HG02981 (cell line): ENCODE data around the gene TOX2.

Source experiments
- ATAC-seq: cut with Tn5 transposase; IDR thresholded peaks from one replicate; pipeline ENCODE4 v1.9.1; 2021; ENCODE audit warnings: mild to moderate bottlenecking, moderate library complexity; ENCODE audit not compliant: unreplicated experiment

Gene TOX2

DNA sequence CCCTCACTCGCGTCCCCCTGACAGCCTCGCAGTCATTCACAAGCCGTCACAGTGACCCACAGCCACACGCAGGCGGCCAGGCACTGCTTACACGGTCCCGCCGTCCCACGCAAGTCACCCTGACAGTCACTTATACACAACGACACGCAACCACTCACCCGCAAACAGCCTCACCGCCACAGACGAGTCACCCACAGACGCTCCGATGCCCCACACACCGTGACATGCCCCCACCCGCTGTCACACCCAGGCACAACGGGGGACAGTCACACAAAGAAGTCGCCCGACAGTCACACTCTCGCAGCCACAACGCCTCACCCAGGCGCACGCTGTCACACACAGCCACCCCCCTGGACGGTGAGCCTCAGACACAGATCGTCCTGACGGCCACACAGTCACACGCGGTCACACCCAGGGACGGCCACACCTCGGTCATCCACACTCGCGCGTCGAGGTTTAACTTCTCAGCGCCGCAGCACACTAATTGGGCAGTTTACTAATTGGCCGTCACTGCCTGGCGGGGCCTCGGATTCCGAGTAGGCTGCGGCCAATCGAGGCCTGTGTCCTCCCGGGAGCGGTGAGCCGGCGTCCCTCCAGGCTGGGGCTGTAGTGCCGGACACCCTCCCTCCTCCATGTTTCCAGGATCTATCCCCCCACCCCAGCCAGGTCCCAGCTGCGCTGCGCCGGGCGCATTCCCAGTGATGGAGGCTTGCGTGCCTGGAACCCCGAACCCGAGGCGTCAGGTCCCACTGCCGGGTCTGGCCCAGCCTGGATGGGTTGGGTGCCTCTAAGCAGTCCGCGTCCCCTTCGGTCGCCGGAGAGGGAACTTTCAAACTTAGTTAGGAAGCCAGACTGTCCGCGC, 790 bp downstream of the TOX2 start:
- ATAC-seq, result no peak

DNA sequence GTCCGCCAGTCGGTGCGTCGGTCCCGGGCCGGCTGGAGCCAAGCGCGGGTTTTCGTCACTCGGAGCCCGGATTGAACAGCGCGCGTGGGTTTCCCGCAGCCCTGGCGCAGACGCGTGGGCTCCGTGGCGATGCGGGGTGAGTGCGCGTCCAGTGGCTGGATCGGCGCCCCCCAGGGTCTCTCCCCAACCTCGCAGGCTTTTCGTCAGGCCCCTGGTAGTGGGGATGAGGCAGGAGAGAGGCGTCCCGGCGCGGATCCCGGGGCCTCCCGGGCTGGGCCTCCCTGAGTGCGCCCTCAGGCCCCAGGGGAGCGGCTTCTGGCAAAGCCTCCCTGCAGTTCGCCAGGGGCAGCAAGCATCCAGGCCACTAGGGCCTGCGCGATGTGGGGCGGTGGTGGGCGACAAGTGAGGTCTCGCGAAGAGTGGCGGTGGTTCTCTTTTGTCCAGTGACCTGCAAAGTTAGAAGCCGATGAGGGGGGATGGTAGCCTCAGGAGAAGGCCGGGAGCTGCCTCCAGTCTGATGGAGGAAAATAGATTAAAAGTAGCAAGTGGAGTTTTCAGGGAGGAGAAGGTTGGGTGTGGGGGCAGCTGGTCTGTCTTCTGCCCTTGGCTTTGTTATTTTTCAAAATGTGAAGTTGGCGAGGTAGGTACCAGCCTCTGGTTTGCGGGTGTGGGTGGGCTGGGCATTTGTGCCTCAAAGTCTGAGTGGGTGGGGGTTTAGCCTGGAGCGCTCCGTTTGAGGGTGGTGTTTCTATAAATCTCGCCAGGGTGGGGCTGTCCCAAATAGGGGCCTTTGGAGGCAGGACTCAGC, 1.6 kb downstream of the TOX2 start:
- no peak for ATAC-seq

DNA sequence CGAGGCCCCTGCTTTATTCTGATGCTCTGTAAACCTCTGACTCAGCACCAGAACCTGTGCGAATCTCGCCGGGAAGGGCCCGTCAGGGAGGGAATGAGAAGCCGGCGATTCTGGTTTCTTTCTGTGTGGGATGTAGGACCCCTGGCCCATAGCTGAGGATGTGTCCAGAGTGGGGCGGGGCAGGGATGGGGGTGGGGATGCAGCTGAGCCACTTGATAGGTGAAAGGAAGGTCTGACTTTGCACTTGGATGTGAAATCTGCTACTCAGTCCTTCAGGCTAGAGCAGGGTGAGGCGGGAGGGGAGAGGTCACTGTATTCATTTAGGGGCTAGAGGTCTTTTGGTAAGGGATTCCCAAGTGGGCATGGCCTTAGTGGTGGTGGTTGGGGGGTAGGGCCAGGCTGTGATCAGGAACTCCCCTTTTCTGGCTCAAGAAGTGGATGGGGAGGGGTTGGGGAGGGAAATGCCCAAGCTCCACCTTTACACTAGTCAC, 2.3 kb downstream of the TOX2 start:
- ATAC-seq, result no peak

DNA sequence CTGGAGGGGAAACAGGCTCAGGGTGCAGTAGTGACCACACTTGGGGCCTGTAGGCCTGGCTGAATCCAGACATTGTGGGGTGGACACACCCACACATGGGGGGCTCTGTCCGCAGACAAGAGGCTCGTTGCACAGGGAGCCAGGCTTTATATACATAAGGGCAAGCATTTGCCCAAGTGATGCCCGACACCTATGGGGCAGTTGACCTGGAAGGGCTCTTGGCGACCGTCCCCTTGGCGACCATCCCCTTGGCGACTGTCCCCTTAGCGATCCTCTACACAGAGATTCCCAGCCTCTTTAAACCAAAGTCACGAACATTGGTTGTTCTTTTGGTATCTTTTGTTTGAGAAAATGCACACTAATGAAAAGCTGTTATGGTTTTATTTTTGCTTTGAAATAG, 2.7 kb downstream of the TOX2 start:
- no peak for ATAC-seq

DNA sequence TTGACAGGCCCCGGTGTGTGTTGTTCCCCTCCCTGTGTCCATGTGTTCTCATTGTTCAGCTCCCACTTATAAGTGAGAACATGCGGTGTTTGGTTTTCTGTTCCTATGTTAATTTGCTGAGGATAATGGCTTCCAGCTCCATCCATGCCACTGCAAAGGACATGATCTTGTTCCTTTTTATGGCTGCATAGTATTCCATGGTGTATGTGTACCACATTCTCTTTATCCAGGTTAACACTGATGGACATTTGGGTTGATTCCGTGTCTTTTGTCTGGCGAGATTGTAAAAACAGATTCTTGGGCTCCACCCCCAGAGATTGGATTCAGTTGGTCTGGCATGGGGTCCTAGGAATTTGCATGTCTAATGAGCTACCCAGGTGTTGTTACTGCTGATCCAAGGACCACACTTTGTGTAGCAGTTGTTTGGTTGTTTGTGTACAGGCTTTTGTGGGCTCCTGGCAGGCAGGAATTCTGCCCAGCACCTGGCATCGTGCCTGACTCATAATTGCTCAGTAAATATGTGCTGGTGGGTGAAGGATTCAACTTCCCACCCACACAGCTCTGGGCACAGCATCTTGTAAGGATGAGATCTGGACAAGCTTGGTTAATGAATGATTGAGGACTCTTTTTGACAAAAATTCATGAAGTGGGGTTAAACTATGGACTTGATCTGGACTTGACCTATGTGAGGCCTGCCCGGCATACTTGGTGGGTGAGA, 5.2 kb downstream of the TOX2 start:
- no peak for ATAC-seq

DNA sequence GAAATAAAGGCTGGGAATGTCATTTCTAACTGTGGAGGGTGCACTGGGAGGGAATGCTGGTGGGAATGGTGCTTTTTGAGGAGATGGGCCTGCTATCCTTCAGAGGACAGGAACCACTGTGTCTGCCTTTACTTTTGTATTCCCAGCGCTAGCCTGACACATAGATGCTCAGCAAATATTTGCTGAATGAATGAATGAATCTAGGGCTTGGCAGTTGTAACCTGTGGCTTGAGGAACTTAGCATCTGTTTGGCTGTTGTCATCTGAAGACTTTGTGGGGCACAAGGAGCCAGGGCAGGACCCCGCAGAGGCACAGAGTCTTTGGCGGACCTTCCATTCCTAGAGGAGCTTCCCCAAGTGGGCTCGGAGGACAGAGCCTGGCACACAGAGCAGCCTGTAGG, 6.1 kb downstream of the TOX2 start:
- no peak for ATAC-seq

DNA sequence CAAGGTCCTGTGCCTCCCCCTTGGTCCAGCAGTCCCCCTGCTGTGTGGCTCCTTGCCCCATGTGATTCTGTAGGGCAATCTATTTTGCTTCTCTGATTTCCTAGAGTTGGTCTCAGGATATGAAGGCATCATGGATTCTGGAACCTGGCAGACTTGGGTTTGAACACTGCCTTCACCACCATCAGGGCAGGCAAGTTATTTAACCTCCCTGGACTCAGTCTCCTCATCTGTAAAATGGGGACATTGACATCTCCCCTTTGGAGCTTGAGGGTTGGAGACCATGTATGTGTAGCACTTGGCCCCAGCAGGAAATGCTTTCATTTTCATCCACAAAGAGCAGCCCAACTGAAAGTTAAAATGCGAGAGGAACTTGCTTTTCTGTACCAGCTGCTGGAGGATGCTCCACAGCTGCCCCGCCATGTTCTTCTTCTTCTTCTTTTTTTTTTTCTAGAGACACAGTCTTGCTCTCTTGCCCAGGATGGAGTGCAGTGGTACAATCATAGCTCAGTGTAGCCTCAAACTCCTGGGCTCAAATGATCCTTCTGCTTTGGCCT, 6.7 kb downstream of the TOX2 start:
- no peak for ATAC-seq

DNA sequence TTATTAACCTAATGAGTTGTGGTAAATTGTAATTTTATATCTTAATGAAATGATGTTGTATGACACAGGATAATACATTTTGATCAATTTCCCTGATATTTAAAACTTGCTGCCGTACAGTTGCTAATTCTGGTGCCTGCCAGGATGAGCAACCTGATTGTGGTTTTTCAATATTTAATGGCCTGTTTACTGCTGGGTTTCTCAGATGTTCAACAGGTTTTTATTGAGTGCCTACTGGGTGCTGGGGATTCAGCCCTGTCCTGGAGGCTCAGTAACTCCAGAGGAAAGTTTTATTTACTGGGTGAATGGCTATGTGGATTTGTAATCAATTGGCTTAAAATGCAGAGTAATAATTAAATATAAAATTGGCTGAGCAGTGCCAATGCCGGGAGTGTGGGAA, 8.0 kb downstream of the TOX2 start:
- ATAC-seq, result no peak

DNA sequence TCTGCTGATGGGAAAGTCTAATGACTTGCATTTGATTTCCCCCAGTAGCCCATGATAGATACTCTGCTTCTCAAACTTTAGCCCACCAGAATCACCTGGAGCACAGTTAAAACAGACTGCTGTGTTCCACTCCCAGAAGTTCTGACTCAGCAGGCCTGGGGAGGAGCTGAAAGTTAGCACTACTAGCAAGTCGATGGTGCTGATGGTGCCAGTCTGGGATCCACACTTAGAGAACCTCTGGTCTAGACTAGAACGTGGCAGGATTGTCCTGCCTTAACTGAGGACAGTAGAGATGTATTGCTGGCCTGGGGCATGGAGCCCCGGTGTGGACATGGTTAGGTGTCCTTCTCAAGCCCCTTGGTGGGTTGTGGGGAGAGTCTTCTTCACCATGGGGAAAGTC, 8.7 kb downstream of the TOX2 start:
- no peak for ATAC-seq

DNA sequence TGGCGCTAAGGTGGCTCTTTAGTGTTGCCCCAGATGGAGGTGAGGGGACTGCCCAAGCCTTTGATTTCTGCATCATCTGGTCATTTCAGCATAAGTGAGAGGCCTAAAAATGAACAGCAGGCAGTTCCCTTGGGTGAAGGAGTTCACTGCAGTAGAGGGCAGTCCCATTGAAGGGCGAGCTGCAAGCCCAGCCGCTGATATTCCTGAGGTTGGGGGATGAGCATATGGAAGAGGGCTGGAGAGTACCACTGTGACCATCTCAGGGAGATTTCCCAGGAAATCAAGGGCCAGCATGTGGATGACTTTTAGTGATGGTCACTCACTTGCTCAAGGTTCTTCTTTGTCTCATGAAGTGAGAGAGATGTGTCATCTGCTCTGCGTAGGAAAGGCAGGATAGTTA, 9.3 kb downstream of the TOX2 start:
- ATAC-seq, result no peak

DNA sequence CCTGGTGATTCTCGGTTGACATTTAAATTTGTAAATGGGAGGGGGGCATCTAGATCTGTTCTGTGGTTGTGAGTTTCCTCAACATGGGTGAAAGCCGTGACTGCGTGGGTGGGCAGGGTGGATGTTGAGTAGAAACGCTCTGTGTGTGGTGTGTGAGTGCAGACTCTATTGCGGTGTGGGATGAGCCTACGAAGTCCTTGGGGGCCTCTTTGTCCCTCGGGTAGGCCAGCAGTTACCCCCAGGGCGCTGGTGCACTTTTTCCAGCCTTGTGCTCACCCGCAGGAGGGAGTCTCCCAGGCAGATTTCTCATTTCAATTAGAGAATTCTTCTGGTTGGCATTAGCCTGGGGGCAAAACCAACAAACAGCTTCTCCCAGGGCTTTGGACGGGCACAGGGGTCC, 10.6 kb downstream of the TOX2 start:
- no peak for ATAC-seq

DNA sequence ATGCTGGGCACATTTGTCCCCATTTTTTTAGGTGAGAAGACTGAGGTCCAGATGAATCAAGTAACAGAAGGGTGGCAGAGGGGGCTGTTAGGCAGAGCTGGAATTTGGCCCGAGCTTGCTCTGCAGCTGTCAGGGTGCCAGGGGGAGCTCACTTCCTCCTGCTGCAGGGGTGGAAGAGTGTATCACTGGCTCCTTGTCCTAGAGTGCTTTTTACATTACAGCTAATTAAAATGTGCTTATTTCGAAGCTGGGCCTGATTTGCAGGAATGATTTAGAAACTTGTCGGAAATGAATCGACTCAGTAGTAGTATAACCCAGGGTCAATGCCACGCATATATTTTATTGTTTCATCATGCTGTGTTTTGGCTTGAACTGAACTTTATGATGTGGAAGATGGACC, 11.1 kb downstream of the TOX2 start:
- no peak for ATAC-seq

DNA sequence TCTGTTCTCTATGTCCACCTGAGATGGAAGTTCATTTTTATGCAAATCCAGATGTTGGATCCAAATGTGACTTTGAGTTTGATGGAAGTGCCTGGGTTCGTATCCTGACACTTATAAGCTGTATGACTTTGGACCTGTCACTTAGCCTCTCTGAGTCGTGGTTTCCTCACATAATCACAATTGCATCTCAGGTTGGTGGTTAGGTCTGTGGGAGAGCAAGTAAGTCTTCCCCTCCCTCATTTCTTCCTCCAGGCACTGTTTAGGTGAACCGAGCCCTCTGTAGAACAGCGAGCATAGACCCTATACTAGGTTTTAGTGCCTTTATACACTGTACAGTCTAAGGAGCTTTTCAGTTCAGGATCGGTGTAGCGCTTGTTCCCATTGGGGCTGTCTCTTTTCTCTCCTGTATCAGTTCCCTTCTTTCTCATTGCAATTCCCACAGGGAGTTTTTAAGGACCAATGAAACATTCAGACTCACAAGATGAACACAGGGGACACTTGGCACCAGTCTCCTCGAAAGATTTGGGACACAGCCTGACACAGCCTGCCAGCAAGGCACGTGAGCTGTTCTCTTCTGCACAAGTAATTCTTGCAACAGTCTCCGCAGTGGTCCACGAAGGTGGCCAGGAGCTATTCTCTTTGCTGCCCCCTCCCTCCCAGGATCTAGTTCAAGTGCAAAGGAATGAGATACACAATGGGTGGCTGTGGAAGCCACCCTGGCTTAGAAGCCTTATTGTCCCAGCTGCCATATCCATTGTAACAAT, 11.8 kb downstream of the TOX2 start:
- ATAC-seq, result no peak

DNA sequence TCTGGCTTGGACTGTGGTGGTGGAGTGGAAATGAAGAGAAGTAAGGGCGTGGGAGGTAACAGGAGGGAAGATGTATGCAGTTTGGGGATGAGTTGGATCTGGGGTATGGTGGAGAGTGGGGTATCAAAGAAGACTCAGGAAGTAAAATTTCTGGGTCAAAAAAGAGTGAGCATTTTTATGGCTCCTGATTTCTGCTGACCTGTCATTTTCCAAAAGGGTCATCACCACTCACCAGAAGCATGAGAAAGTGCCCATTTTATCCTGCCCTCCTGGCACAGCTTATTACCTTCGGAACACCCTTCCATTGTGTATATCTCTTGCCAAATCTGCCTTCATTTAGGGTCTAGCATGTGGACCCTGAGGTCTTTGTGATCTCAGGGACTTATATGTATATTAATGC, 17.3 kb downstream of the TOX2 start:
- no peak for ATAC-seq

DNA sequence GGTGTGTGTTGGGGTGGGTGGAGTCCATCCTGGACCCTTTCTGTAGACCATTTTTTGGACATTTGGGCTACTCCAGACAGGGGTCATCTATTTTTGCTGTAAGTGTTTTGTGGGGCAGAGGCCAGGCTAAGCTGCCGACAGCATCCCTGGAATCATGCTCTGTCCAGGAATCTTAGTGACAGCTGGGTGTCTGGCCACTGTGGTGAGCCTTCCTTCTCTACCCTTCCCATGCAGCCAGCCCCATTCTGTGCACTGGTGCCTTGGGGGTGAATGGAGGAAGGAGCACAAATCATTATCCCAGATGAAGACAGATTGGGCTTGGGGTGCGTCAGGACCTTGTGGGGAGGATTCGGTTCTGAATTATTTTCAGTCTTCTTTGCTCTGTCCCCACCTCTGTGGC, 20.2 kb downstream of the TOX2 start:
- no peak for ATAC-seq

DNA sequence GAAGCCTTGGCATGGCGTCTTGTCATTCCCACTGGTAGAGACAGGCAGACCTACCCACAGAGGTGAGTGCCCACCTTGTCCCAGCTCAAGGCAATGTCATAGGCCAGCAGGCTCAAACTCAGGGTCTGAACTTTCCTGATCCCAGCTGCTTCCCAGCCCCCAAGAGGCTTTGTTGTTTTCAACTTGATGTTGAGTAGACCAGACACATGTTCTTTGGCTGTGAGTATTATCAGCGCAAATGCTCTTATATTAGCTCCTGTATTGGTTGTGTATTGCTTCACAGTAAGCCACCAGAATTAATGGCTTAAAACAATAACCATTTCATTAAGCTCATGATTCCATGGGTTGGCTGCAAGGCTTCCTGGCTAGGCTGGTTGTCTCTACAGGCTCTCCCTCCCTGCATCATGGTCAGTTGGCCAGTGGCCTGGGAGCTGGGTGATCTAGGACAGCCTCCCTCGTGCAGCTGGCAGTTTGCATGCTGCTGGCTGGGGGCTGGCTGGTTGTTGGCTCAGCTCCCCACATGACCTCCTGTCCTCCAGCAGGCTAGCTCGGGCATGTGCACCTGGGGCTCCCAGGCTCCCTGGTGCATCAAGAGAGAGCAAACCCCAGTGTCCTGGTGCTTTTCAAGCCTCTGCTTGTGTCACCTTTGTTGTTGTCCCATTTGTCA, 21.6 kb downstream of the TOX2 start:
- ATAC-seq, result no peak

DNA sequence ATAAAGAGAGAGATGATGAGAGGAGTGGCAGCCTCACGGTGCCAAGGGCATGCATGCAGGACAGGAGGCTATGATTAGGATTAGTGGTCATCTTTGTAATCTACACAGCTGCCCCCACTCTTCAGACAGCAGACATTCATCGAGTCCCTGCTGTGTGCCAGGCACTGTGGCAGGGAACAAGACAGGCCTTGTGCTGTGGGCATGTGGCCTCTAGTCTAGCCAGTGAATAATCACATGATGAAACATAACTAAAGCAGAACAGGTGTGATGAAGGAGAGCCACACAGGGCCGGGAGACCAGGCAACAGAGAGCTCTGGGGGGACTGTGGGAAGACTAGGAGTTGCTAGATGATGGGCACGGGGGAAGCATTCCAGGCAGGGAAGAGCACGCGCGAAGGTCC, 22.2 kb downstream of the TOX2 start:
- ATAC-seq, result no peak

DNA sequence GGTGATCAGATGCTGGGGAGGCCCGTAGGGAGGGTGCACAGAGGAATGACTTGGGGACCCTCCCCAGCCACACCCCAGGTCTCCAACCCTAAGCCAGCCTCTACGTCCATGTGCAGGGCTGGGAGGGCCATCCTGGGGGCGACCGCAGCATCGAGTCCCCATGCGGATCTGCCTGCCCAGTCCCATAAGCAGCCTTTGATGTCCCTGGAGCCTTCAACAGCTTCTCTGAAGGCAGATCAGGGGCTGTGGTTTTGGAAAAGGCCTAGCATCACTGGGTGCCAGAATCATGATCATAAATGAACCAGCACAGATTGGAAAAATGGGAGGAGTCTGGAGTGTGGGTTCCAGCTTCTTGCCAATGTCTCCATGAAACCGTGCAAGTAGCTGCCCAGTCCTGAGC, 22.9 kb downstream of the TOX2 start:
- ATAC-seq, result no peak

DNA sequence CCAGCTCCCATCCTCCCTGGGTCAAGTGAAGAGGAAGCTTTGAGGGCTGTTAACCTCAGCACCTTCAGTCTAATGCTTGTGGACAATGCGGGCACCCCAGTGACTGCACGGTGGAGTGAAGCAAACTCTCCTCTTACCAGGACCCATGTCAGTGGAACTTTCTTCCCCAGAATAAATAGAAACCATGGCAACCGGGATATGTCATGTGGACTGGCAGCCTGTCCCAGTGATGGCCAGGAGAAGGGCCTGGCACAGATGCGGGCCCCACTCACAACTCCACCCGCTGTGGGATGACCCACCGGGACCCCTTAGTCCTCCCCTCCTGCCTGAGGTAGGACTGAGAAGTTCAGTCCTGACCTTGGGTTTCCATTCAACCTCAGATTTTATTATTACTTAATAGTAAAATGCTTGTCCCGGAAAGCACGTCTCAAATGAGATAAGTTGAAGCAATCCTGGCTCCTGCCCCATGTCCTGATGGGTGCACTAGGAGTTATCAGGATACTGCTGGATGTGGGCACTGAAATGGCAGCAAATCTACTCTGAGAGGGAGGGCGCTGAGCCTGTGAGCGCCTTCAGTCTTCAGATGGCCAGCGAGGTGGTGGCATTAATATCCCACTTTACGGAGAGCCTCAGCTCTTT, 23.5 kb downstream of the TOX2 start:
- ATAC-seq, result no peak
